Measurements from ENCODE around the gene ITPR1.
"Not testable (repeated sequence)": the region's sequence is repeated elsewhere in the genome, so short reads cannot be mapped to it uniquely, and the experiment has no call there.

ITPR1 gene

DNA sequence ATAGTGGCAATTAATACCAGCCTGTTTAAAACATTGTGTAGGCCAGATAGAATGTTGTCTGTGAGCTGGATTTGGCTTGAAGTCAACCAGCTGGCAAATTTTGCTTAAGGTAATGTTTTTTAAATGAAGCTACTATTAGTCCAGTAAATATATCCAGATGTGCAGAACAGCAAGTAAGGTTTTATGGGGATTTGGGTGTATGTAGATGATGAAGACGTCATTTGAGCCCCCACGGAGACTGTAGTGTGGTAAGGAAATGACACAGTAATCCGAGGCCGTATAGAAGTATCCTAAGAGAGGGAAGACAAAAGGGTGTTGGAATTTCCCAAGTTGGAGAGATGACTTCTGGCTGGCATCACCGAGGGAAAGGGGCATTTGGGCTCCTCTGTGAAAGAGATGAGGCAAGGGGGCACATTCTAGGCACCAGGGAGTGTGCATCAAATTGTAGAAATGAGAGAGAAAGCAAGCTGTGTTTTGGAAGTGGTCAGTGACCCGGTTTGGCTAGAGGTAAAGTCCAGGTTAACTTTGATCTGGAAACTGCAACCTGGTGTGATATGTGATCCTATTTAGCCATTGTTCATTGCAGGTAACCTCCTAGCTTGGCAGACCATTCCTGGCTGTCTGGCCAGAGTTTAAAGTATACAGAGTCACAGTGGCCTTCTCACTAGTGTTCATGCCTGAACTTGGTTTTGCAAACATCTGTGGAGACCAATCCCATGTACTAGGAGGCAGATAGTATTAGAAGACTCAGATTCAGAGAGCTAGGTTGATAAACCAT is 104.2 kb downstream of the ITPR1 start:
- no peak for DNase-seq (ENCODE audit: low read depth)

DNA sequence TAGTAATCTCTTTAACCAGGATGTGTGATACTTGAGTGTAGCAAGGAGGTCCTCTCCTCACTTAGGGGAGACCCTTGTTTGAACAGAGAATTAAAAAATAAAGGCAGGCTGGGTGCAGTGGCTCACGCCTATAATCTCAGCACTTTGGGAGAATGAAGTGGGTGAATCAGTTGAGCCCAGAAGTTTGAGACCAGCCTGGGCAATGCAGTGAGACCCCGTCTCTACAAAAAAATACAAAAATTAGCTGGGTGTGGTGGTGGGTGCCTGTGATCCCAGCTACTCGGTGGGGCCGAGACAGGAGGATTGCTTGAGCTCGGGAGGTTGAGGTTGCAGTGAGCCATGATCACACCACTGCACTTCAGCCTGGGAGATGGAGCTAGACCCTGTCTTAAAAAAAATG is 105.1 kb downstream of the ITPR1 start:
- not testable (repeated sequence) for DNase-seq (ENCODE audit: low read depth)

GRCh38 chr3:4599612-4600011 is 106.5 kb downstream of the ITPR1 start:
- DNase-seq (ENCODE audit: low read depth) = no peak

DNA sequence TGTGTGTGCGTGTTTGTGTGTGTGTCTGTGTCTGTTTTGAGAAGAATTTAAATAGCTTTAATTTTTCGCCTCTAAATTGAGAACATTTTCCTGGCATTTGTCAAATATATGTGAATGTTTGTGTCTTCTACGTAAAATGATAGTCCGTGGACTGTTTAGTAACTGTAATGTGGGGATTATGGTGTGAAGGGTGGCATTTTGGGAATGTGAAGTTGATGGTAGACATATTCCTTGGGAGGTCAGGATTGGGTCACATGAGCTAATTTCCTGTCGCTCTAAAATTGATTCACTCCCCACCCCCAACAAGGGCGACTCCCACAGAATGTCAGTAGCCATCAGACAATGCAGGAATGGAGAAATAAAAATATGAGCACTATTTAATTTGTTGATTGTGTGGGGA is 107.3 kb downstream of the ITPR1 start:
- no peak for DNase-seq (ENCODE audit: low read depth)

GRCh38 chr3:4601892-4602291 is 108.7 kb downstream of the ITPR1 start:
- no peak for DNase-seq (ENCODE audit: low read depth)

GRCh38 chr3:4604693-4605092 is 111.5 kb downstream of the ITPR1 start:
- no peak for DNase-seq (ENCODE audit: low read depth)

DNA sequence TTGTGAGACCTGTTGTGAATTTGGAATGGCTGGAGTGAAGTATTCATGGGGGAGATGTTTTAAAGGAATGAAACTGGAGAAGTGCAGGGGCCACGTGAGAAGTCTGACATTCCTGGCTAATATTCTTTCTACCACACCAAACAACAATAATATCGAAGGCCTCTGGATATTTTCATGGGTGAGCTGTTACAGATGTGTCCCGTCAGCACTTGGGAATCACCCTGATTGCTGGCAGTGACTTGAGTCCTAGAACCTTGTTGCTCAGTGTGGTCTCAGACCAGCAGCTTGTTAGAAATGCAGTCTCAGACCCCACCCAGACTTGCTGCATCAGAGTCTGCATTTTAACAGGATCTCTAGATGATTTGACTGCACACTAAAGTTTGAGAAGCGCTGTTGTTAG is 113.8 kb downstream of the ITPR1 start:
- no peak for DNase-seq (ENCODE audit: low read depth)

DNA sequence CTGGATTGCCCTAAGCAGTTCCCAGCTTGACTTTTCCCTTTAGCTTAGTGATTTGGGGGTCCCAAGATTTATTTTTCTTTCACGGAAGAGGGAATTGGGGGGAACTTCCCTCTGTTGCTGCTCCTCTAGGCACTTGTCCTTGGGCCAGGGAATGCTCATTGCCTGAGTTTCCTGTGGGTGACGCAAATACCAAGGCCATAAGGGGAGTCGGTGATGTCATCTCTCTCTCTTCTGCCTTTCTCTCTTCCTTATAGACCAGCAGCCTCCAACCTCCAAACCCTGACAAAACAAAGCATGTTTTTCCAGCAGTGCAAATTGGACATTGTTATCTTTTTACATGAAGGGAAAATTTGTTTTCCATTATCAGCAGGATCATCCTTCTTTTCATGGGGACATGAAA is 120.2 kb downstream of the ITPR1 start:
- no peak for DNase-seq (ENCODE audit: low read depth)

DNA sequence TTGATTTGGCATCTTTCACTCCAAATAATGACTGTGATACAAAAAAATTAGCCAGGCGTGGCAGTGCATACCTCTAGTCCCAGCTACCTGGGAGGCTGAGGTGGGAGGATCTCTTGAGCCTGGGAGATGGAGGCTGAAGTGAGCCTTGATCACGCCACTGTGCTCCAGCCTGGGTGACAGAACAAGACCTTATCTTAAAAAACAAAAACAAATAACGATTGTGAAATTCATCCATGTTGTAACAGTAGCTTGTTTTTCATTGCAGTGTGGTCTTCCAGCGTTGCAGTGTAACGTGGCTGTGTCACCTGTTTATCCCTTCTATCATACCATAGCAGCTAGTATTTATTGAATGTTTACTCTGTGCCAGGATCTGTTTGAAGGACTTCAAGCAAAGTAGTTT is 120.9 kb downstream of the ITPR1 start:
- DNase-seq (ENCODE audit: low read depth) = no peak

GRCh38 chr3:4614927-4615326 is 121.8 kb downstream of the ITPR1 start:
- DNase-seq (ENCODE audit: low read depth) = no peak

DNA sequence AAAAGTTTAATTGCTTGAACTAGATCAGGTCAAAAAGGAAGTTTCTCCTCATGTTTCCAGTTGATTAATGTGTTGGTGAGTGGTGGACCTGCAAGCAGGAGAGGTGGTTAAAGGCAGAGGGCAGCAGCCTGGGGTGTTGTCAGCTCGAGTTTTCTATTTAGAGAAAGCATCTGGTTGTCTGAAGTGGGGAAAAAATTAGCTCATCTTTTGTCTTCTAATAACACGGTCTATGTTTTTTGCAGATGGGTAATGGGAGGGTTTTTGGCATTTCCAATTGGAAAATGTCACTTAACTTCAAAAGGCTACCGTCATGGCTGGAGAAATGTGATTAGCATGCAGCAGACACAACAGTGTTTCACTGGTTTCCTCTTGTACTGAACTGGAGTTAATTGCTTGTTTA is 122.6 kb downstream of the ITPR1 start:
- no peak for DNase-seq (ENCODE audit: low read depth)

- DNase-seq (ENCODE audit: low read depth) = no peak
These were observed 130.4 kb downstream of the ITPR1 start for GRCh38 chr3:4623421-4623999.

DNA sequence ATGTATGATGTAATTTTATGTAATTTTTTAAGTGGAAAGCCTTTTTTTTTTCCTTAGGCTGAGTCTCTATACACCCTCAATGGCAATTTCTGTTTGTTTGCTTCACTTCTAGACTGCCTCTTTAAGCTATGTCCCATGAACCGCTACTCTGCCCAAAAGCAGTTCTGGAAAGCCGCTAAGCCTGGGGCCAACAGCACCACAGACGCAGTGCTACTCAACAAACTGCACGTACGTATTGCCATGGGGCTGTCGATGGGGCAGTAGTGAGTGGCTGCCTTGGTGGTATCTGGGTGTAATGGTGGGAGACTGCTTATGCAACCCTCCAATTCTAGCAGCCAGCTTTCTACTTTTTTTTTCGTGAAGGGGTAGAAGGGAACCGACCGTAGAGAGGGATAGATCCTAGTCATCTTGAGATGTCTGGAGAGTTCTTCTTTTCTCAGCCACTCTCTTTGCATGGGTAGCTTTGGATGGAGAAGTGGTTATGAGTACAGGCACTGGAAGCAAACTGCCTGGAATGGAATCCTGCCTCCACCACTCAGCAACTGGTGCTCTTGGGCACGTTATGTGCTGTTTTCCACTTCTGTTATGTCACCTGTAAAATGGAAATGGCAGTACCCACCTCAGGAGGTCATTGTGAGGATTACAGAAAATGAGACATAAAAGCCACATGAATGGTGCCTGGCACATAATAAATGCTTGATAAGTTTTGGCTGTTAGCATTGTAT is 134.7 kb downstream of the ITPR1 start:
- DNase-seq (ENCODE audit: low read depth) = no peak

DNA sequence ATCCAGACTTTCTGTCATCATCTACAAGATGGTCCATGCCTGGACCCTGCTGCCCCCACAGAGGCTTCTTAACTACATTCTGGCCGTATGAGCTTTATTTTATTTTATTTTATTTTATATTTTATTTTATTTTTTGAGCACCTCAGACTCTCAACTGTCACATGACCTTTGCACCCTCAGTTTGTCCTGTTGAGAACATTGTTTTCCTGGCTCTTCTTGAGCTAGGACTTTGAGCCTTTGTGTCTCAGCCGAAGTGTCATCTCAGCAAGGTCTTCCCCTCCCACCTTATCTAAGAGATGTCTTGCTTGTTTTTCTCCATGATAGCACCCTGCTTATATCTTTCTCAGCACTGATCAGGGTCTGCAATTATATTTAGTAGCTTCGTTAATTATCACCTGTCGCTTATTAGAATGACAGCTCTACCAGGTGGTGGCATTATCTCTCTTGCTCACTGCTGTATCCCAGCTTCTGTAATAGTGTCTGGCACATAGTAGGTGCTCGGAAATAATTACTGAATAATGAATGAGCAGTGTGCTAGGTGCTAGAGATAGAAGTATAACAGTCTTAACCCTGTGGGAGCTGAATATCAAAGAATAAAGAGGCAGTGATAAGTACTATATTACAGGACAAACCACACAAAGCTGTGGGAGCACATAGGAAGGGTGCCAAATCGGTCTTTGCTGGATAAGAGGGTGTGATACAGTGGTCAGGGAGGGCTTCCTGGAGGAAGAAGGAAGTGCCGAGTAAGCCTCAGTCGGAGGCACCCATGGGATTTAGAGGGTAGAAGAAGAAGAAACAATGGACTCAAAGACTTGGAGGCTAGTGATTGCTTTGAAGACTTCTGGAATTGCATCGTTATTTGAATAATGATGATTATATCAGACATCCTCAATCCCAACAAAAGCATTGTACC is 136.2 kb downstream of the ITPR1 start:
- DNase-seq (ENCODE audit: low read depth) = no peak

GRCh38 chr3:4633078-4634004 is 140.2 kb downstream of the ITPR1 start:
- DNase-seq (ENCODE audit: low read depth) = no peak

DNA sequence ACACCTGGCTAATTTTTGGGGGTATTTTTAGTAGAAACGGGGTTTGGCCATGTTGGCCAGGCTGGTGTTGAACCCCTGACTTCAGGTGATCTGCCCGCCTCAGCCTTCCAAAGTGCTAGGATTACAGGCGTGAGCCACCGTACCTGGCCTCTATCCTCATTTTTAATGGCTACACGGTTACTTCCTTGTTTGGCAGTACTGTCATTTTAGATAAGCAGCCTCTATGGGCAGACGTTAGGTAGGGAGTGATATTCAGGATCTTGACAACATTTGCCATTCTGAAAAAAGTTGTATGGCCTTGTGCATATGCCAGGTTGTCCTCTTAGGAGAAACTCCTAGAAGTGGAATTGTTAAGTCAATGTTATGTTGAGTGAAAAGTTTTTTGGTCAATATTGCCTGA is 141.7 kb downstream of the ITPR1 start:
- DNase-seq (ENCODE audit: low read depth) = no peak

DNA sequence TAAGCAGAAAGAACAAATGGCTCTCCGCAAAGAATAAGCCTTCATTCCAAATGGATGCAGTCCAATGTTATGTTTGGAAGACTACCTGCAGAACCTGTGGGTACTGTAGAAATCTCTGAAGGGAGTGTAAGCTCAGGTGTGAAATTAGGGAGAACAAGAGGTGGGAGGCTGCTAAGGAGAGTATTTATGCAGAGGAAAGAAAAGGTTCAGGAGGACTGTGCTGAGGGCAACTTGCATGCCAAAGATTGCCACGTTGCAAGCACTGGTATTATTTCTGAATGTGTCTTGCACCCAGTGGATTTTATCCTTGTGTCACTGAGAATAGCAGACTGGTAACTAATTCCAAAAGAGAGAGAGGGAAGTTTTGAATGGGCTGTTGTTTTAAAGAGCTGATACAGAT is 144.1 kb downstream of the ITPR1 start:
- no peak for DNase-seq (ENCODE audit: low read depth)

GRCh38 chr3:4641863-4642563 is 148.9 kb downstream of the ITPR1 start:
- no peak for DNase-seq (ENCODE audit: low read depth)

DNA sequence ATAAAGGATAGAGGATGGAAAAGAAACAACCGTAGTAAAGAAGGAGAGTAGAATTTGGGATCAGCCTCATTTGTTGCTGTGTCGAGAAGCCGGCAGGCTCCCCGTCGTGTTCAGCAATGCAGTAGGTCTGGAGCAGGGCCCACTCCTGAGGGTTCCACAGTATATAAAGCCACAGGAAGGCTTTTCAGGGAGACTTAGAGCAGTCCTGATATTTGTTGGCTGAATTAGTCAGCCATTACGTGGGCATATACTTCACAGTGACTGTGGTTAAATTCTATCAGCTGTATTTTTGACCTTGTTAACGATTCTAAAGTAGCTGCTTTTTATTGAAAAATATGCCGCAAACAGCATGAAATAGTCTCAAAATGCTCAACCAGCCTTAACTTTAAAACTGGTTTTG is 149.5 kb downstream of the ITPR1 start:
- no peak for DNase-seq (ENCODE audit: low read depth)

DNA sequence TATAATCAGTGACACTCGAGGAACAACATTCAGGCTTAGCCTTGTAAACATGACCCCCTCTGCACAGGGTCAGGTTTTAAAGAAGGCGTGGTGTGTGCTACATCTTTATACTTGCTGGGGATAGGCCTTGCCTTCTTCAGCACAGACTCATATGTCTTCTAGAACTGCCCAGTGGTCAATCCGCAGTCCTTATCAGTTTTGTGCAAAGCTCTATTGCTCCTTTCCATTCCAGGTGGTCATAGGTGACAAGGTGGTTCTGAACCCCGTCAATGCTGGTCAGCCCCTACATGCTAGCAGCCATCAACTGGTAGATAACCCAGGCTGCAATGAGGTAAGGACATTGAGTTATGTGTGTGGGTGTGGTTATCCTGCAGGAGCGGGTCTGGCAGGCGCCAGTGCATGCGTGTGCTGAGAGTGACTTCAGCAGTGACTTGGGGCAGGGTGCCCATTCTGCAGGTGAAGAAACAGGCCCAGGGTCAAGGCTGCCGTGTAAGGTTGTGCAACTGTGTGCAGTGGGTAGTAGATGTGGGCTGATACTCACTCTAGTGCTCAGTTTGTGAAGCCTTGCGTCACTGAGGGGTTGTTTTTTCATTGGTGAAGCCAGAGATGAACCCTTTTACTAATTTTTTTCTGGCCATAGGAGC is 150.9 kb downstream of the ITPR1 start:
- DNase-seq (ENCODE audit: low read depth) = no peak
